K562 (cell line): ENCODE measurements around the gene OXLD1. TPM values are rescaled to one million over a fixed set of nuclear protein-coding genes. Genes with fewer than 3 reads are reported as not detected.

Experiments
- ATF7 ChIP-seq: fragments of 450-650 bp; IDR thresholded peaks from 2 replicates; pipeline ENCODE4 v1.7.1; 2014; ENCODE audit warnings: mild to moderate bottlenecking, moderate library complexity
- CBFA2T2 ChIP-seq: fragments of 450-650 bp; conservative IDR thresholded peaks from 2 replicates; pipeline ENCODE4 v1.6.1; 2017; ENCODE audit warnings: mild to moderate bottlenecking
- ETV1 ChIP-seq: fragments of 450-650 bp; conservative IDR thresholded peaks from 2 replicates; pipeline ENCODE4 v1.6.1; 2016; ENCODE audit warnings: missing genetic modification characterization, control low read depth, low read depth, missing compliant biosample characterization
- FOXA3 ChIP-seq, 2 experiments: fragments of 450-650 bp in 1 of 2; sonication (generic) in 1 of 2; formaldehyde crosslinking; IDR thresholded peaks in 1 of 2; conservative IDR thresholded peaks in 1 of 2; 2 replicates each; pipeline versions ENCODE4 v1.4.0 to v1.8.0; 2020 to 2022; ENCODE audit warnings: mild to moderate bottlenecking in 2 of 2, missing genetic modification reagents in 1 of 2
- HDAC8 ChIP-seq: fragments of 450-650 bp; IDR thresholded peaks from 2 replicates; pipeline ENCODE4 v1.6.1; 2016; ENCODE audit warnings: mild to moderate bottlenecking, missing genetic modification characterization, moderate library complexity, missing compliant biosample characterization
- IFI16 ChIP-seq: fragments of 250-450 bp; sonication (Bioruptor Pico); IDR thresholded peaks from 2 replicates; pipeline ENCODE4 v2.1.2; 2022; ENCODE audit warnings: mild to moderate bottlenecking, inconsistent platforms
- LARP7 ChIP-seq: fragments of 450-650 bp; IDR thresholded peaks from 2 replicates; pipeline ENCODE4 v1.6.1; 2016
- MTA2 ChIP-seq: fragments of 450-650 bp; IDR thresholded peaks from 2 replicates; pipeline ENCODE4 v1.6.1; 2016; ENCODE audit warnings: low read depth
- PHF20 ChIP-seq: fragments of 450-650 bp; IDR thresholded peaks from 2 replicates; pipeline ENCODE4 v1.6.1; 2018; ENCODE audit not compliant: partially characterized antibody
- PURB ChIP-seq: sonication (generic); formaldehyde crosslinking; IDR thresholded peaks from 2 replicates; pipeline ENCODE4 v1.9.0; 2021; ENCODE audit warnings: low read depth, mild to moderate bottlenecking, missing genetic modification reagents
- RAD51 ChIP-seq: fragments of 450-650 bp; IDR thresholded peaks from 2 replicates; pipeline ENCODE4 v1.7.1; 2016; ENCODE audit warnings: low read depth, mild to moderate bottlenecking, borderline replicate concordance
- TEAD1 ChIP-seq, 2 experiments: fragments of 450-650 bp in 1 of 2; sonication (generic) in 1 of 2; formaldehyde crosslinking; IDR thresholded peaks; 2 replicates each; pipeline versions ENCODE4 v1.4.0 to v1.8.0; 2020 to 2022; ENCODE audit warnings: mild to moderate bottlenecking in 2 of 2, missing genetic modification reagents in 1 of 2
- ZNF174 ChIP-seq: fragments of 250-450 bp; sonication (Bioruptor Pico); IDR thresholded peaks from 2 replicates; pipeline ENCODE4 v1.4.0; 2020; ENCODE audit warnings: mild to moderate bottlenecking
- ZNF197 ChIP-seq: fragments of 200-800 bp; sonication (Bioruptor generic); IDR thresholded peaks from 2 replicates; pipeline ENCODE4 v1.6.1; 2016; ENCODE audit warnings: low read depth, missing genetic modification characterization, missing compliant biosample characterization
- ZNF316 ChIP-seq: fragments of 450-650 bp; IDR thresholded peaks from 2 replicates; pipeline ENCODE4 v1.6.1; 2016
- ZNF507 ChIP-seq: conservative IDR thresholded peaks from 2 replicates; pipeline ENCODE4 v1.6.1; 2017; ENCODE audit warnings: missing genetic modification characterization, missing compliant biosample characterization
- polyA plus RNA-seq, 8 experiments: library from polyadenylated mRNA; depleted of rRNA in 4 of 8; stranded (reverse) in 5 of 8; unstranded in 3 of 8; fragments of >200 nt; fragmentation: Nextera tagmentation in 2 of 8; fragmentation: Illumina TruSeq in 1 of 8; extraction: Ambion mirVana in 2 of 8; extraction: Trizol in 1 of 8; gene quantifications; 2 replicates each; pipeline versions ENCODE4 v1.2.1 to v1.2.3, GENCODE V29; 2011 to 2014; ENCODE audit warnings: inconsistent platforms in 1 of 8, missing spikeins in 1 of 8
- total RNA-seq, 7 experiments: library from RNA; depleted of rRNA in 6 of 7; stranded (reverse); fragments of >200 nt in 6 of 7; fragmentation: Illumina TruSeq in 2 of 7; extraction: Trizol in 2 of 7; gene quantifications; 2 replicates each; pipeline versions ENCODE4 v1.2.1 to v1.2.3, GENCODE V29; 2011 to 2021; ENCODE audit warnings: low replicate concordance in 1 of 7
- TF ChIP-seq, protein P1 (sequence below), 3 experiments: IDR thresholded peaks in 2 of 3; conservative IDR thresholded peaks in 1 of 3; 2 replicates each; pipeline ENCODE4 v1.5.1; 2011 to 2012; ENCODE audit warnings: low read length in 3 of 3, mild to moderate bottlenecking in 3 of 3, control low read depth in 2 of 3, improper control_type of control experiment in 1 of 3, inconsistent platforms in 1 of 3, low read depth in 1 of 3, mixed read lengths in 1 of 3, moderate library complexity in 1 of 3; ENCODE audit not compliant: insufficient read depth in 2 of 3
- TF ChIP-seq, protein P2 (sequence below): sonication (generic); formaldehyde crosslinking; IDR thresholded peaks from 2 replicates; pipeline ENCODE4 v1.8.1; 2023; ENCODE audit warnings: mild to moderate bottlenecking, missing genetic modification reagents
- TF ChIP-seq, protein P3 (sequence below), 3 experiments: fragments of 200-800 bp in 1 of 3; fragments of 250-450 bp in 1 of 3; fragments of 450-650 bp in 1 of 3; sonication (Bioruptor Pico) in 1 of 3; sonication (Bioruptor generic) in 1 of 3; formaldehyde crosslinking in 1 of 3; IDR thresholded peaks; 2 replicates each; pipeline versions ENCODE4 v1.6.1 to v1.8.0; 2016 to 2022; ENCODE audit warnings: mild to moderate bottlenecking in 2 of 3, missing genetic modification characterization in 2 of 3, missing compliant biosample characterization in 1 of 3, moderate library complexity in 1 of 3

Gene OXLD1
- total and polyA plus RNA-seq, 9 of the 15 experiments (the other 6 are each of a cell fraction or from before 2014, with no cell fraction given) = 4.4 to 115 (median 29.3) TPM

DNA sequence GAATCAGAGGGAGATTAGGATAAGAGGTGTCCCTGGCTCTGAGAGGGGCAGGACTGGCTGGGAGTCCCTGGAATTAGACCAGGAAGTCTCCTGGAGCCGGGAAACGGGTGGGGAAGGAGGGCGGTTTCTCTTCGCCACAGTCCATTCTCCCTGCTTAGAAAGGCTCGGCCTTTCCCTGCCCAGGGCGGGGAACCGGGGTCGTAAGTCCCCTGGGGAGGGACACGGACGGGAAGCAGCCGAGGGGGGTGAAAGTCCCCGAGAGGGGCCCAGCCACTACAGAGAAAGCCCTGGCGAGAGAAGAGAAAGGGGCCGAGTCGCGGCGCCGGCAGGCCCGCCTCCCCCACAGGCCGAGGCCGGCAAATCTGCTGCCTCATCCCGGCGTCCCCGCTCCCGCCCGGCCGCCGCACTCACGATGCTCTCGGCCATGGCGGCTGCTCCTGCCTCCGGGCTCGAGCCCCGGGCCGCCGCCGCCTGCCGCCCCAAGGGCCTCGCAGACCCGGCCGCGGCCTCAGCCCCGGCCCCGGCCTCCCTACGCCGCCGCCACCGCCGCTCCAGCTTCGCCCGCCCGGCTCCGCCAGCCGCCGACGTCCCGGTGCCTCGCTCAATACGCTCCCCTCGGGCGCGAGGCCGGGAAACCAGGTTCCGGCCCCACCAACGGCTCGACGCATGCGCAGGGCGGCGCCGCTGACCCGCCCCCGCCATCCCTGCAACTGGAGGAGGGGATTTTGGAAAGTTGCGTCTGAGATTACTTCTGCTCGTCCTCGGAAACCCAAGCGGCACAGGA lies 29.7 kb downstream of the OXLD1 start, which contains the start of the genes NPLOC4 and TSPAN10 (continued):
- TF ChIP-seq, protein P1, sequence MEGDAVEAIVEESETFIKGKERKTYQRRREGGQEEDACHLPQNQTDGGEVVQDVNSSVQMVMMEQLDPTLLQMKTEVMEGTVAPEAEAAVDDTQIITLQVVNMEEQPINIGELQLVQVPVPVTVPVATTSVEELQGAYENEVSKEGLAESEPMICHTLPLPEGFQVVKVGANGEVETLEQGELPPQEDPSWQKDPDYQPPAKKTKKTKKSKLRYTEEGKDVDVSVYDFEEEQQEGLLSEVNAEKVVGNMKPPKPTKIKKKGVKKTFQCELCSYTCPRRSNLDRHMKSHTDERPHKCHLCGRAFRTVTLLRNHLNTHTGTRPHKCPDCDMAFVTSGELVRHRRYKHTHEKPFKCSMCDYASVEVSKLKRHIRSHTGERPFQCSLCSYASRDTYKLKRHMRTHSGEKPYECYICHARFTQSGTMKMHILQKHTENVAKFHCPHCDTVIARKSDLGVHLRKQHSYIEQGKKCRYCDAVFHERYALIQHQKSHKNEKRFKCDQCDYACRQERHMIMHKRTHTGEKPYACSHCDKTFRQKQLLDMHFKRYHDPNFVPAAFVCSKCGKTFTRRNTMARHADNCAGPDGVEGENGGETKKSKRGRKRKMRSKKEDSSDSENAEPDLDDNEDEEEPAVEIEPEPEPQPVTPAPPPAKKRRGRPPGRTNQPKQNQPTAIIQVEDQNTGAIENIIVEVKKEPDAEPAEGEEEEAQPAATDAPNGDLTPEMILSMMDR (IDR thresholded peaks at IDR 0.05 in 2 of 3, conservative IDR thresholded peaks at IDR 0.05 in 1 of 3; ENCODE audit: insufficient read depth in 2 of 3, low read depth in 1 of 3, low read length in 3 of 3) = no peak
- TF ChIP-seq ZNF507 (tag) (no peak), ZNF316 (peak; percentile 68), HDAC8 (tag) (peak; percentile 60; the same call in 1 of the 2 replicates), TEAD1 (CRISPR knock-in tag; IDR thresholded peaks at IDR 0.05) (peak in 1 of 2 experiments; percentile 40; a peak in 1 of 4 replicates), RAD51 (no peak), FOXA3 (CRISPR knock-in tag; conservative IDR thresholded peaks at IDR 0.05 in 1 of 2, IDR thresholded peaks at IDR 0.05 in 1 of 2) (no peak), ETV1 (tag) (no peak), CBFA2T2 (no peak), IFI16 (no peak), PURB (CRISPR knock-in tag) (no peak), LARP7 (no peak), ATF7 (peak; percentile 40; the same call in 1 of the 2 replicates), PHF20 (no peak), MTA2 (no peak), ZNF174 (CRISPR knock-in tag) (no peak), ZNF197 (CRISPR knock-in tag) (no peak)
- TF ChIP-seq, protein P2, sequence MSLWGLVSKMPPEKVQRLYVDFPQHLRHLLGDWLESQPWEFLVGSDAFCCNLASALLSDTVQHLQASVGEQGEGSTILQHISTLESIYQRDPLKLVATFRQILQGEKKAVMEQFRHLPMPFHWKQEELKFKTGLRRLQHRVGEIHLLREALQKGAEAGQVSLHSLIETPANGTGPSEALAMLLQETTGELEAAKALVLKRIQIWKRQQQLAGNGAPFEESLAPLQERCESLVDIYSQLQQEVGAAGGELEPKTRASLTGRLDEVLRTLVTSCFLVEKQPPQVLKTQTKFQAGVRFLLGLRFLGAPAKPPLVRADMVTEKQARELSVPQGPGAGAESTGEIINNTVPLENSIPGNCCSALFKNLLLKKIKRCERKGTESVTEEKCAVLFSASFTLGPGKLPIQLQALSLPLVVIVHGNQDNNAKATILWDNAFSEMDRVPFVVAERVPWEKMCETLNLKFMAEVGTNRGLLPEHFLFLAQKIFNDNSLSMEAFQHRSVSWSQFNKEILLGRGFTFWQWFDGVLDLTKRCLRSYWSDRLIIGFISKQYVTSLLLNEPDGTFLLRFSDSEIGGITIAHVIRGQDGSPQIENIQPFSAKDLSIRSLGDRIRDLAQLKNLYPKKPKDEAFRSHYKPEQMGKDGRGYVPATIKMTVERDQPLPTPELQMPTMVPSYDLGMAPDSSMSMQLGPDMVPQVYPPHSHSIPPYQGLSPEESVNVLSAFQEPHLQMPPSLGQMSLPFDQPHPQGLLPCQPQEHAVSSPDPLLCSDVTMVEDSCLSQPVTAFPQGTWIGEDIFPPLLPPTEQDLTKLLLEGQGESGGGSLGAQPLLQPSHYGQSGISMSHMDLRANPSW (CRISPR knock-in tag) = no peak
- TF ChIP-seq, protein P3, sequence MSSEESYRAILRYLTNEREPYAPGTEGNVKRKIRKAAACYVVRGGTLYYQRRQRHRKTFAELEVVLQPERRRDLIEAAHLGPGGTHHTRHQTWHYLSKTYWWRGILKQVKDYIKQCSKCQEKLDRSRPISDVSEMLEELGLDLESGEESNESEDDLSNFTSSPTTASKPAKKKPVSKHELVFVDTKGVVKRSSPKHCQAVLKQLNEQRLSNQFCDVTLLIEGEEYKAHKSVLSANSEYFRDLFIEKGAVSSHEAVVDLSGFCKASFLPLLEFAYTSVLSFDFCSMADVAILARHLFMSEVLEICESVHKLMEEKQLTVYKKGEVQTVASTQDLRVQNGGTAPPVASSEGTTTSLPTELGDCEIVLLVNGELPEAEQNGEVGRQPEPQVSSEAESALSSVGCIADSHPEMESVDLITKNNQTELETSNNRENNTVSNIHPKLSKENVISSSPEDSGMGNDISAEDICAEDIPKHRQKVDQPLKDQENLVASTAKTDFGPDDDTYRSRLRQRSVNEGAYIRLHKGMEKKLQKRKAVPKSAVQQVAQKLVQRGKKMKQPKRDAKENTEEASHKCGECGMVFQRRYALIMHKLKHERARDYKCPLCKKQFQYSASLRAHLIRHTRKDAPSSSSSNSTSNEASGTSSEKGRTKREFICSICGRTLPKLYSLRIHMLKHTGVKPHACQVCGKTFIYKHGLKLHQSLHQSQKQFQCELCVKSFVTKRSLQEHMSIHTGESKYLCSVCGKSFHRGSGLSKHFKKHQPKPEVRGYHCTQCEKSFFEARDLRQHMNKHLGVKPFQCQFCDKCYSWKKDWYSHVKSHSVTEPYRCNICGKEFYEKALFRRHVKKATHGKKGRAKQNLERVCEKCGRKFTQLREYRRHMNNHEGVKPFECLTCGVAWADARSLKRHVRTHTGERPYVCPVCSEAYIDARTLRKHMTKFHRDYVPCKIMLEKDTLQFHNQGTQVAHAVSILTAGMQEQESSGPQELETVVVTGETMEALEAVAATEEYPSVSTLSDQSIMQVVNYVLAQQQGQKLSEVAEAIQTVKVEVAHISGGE (CRISPR knock-in tag; IDR thresholded peaks at IDR 0.05) = peak; percentile 97 to 99 (median 99)
